Testis (tissue), 3 donors: ENCODE data around the gene NAIF1. TPM values are rescaled to one million over a fixed set of nuclear protein-coding genes. Genes with fewer than 3 reads are reported as not detected.

Experiments
- DNase-seq: peaks from one replicate; pipeline ENCODE4 v3.0.0-alpha.2; 2019
- H3K27ac ChIP-seq, 2 donors: fragments of 200-600 bp; sonication (generic); one replicate each; pipeline ENCODE4 v1.5.1; 2019
- H3K27me3 ChIP-seq: fragments of 200-600 bp; sonication (generic); one replicate; pipeline ENCODE4 v1.5.1; 2019
- H3K36me3 ChIP-seq: fragments of 200-600 bp; sonication (generic); one replicate; pipeline ENCODE4 v1.5.1; 2017; ENCODE audit warnings: low read depth; ENCODE audit errors: missing control alignments
- H3K4me1 ChIP-seq: fragments of 200-600 bp; sonication (generic); one replicate; pipeline ENCODE4 v1.5.1; 2019
- H3K4me3 ChIP-seq, 2 donors: fragments of 200-600 bp; sonication (generic); one replicate each; pipeline ENCODE4 v1.5.1; 2017 to 2019
- H3K9me3 ChIP-seq: fragments of 200-600 bp; sonication (generic); one replicate; pipeline ENCODE4 v1.5.1; 2017
- POLR2A ChIP-seq: fragments of 450-650 bp; IDR thresholded peaks from one replicate; pipeline ENCODE4 v1.6.1; 2017; ENCODE audit warnings: antibody characterized with exemption, mild to moderate bottlenecking, moderate library complexity
- WGBS, 2 donors: methylation state at CpG; one replicate each; pipeline ENCODE4 v1.1.5; 2018; 5-methylcytosine and 5-hydroxymethylcytosine counted together
- intact Hi-C: fragments of 100-400 bp; cut with DNase I; formaldehyde crosslinking; loops from one replicate; pipeline ENCODE4 v1.15.1; 2023; ENCODE audit warnings: low total_unique reads
- polyA plus RNA-seq: library from polyadenylated mRNA; stranded (reverse); fragments of 350-450 nt; fragmentation: Illumina TruSeq; extraction: RNeasy Lipid Tissue Mini Kit (QIAGEN cat#74804); gene quantifications from one replicate; pipeline ENCODE4 v1.2.3, GENCODE V29; 2014; ENCODE audit warnings: low read depth, low replicate concordance; ENCODE audit not compliant: insufficient read depth
- total RNA-seq, 2 donors: library from RNA; depleted of rRNA; stranded (reverse); fragments of >200 nt; gene quantifications; one replicate each; pipeline ENCODE4 v1.2.3, GENCODE V29; 2016
- TF ChIP-seq, protein P1 (sequence below), 3 experiments: fragments of 450-650 bp in 2 of 3; fragments of 200-600 bp in 1 of 3; sonication (generic) in 1 of 3; IDR thresholded peaks; one replicate each; pipeline ENCODE4 v1.5.1; 2016 to 2019; ENCODE audit warnings: antibody characterized with exemption in 3 of 3, mild to moderate bottlenecking in 2 of 3, moderate library complexity in 1 of 3

Gene NAIF1
- total and polyA plus RNA-seq, 3 donors from 2014 or later = 18.5 to 25.1 (median 19.4) TPM

- H3K4me1 ChIP-seq = peaks cover 27% of the 10 kb centered on the region
- DNase-seq = no peak
- no peaks in the 10 kb centered on the region for H3K36me3 ChIP-seq
- H3K9me3 ChIP-seq = no peaks in the 10 kb centered on the region
- no peak overlapping the region for H3K4me3 ChIP-seq
- no peaks in the 10 kb centered on the region for H3K27me3 ChIP-seq
- TF ChIP-seq, protein P1, sequence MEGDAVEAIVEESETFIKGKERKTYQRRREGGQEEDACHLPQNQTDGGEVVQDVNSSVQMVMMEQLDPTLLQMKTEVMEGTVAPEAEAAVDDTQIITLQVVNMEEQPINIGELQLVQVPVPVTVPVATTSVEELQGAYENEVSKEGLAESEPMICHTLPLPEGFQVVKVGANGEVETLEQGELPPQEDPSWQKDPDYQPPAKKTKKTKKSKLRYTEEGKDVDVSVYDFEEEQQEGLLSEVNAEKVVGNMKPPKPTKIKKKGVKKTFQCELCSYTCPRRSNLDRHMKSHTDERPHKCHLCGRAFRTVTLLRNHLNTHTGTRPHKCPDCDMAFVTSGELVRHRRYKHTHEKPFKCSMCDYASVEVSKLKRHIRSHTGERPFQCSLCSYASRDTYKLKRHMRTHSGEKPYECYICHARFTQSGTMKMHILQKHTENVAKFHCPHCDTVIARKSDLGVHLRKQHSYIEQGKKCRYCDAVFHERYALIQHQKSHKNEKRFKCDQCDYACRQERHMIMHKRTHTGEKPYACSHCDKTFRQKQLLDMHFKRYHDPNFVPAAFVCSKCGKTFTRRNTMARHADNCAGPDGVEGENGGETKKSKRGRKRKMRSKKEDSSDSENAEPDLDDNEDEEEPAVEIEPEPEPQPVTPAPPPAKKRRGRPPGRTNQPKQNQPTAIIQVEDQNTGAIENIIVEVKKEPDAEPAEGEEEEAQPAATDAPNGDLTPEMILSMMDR (IDR thresholded peaks at IDR 0.05) = no peak
- no peak for TF ChIP-seq POLR2A
- 83 to 96% methylated on average over 4 of the region's 4 CpGs for WGBS, 2 donors
- intact Hi-C loops = no loop called here
- H3K27ac ChIP-seq = no peak overlapping the region
Measured at GRCh38 chr9:128085943-128086342, 18.8 kb upstream of the NAIF1 start.

DNA sequence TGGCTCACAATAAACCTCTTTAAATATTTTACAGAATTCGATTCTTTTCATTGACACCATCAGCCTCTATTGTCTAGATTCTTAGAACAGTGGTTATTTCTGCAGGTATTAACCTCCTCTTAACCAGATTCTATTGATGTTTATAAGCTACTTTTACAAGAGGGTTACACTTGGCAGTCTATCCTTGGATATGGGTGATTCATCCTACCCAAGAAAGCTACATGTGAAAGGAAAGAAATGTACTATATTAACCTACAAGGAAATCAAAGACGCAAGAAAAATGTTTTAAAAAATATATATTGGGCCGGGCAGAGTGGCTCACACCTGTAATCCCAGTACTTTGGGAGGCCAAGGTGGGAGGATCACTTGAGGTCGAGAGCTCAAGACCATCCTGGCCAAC is 17.6 kb upstream of the NAIF1 start:
- 86% methylated on average over 4 of the region's 4 CpGs for WGBS, 2 donors
- no peaks in the 10 kb centered on the region for H3K27me3 ChIP-seq
- DNase-seq = no peak
- H3K4me1 ChIP-seq = peaks cover 30% of the 10 kb centered on the region
- H3K36me3 ChIP-seq = no peaks in the 10 kb centered on the region
- H3K9me3 ChIP-seq = no peaks in the 10 kb centered on the region
- intact Hi-C loops = no loop called here
- H3K27ac ChIP-seq = no peak overlapping the region
- TF ChIP-seq, protein P1 (IDR thresholded peaks at IDR 0.05) = no peak
- TF ChIP-seq POLR2A = no peak
- no peak overlapping the region for H3K4me3 ChIP-seq

DNA sequence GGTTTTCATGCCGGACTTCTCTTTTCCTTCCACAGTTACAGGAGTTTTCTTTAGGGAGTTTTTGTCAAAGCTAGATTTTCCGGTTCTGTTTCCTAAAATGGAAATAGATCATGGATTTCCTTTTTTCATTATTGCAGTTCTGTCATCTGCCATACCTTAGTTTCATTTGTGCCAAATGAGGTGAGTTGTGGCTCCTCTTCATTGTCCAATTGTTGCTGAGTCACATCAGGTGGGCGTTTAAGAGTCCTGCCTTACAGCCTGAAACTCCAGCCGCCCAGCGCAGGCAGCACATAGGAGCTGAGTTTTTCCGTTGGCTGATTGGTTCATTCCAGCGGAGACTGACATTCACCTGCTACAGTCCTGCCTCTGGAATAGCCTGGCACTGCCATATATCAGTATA is 15.0 kb upstream of the NAIF1 start:
- TF ChIP-seq POLR2A = no peak
- TF ChIP-seq, protein P1 (IDR thresholded peaks at IDR 0.05) = no peak
- Histone ChIP-seq H3K9me3 (no peaks in the 10 kb centered on the region), H3K4me1 (peaks cover 37% of the 10 kb centered on the region), H3K36me3 (no peaks in the 10 kb centered on the region), H3K4me3 (no peak overlapping the region), H3K27ac (peak overlapping the region; percentile 1 to 40), H3K27me3 (no peaks in the 10 kb centered on the region)
- intact Hi-C loops = no loop called here
- no peak for DNase-seq
- 41 to 42% methylated on average over 7 of the region's 7 CpGs for WGBS, 2 donors

GRCh38 chr9:128081056-128081455 is 13.9 kb upstream of the NAIF1 start:
- DNase-seq = peak; percentile 74
- intact Hi-C loops = no loop called here
- no peak overlapping the region for H3K4me3 ChIP-seq
- no peaks in the 10 kb centered on the region for H3K27me3 ChIP-seq
- no peaks in the 10 kb centered on the region for H3K36me3 ChIP-seq
- no peak for TF ChIP-seq POLR2A
- TF ChIP-seq, protein P1 (IDR thresholded peaks at IDR 0.05) = no peak
- peak overlapping the region; percentile 31 to 40 for H3K27ac ChIP-seq
- H3K9me3 ChIP-seq = no peaks in the 10 kb centered on the region
- peaks cover 37% of the 10 kb centered on the region for H3K4me1 ChIP-seq
- 25 to 51% methylated on average over 3 of the region's 3 CpGs for WGBS, 2 donors

GRCh38 chr9:128080206-128080605 is 13.1 kb upstream of the NAIF1 start:
- DNase-seq = no peak
- Histone ChIP-seq H3K4me1 (peaks cover 37% of the 10 kb centered on the region), H3K4me3 (no peak overlapping the region), H3K27ac (no peak overlapping the region), H3K27me3 (no peaks in the 10 kb centered on the region), H3K36me3 (no peaks in the 10 kb centered on the region), H3K9me3 (no peaks in the 10 kb centered on the region)
- intact Hi-C loops = no loop called here
- WGBS, 2 donors = 92 to 95% methylated on average over 5 of the region's 5 CpGs
- TF ChIP-seq POLR2A = no peak
- TF ChIP-seq, protein P1 (IDR thresholded peaks at IDR 0.05) = no peak
